HepG2 (cell line): Measurements from ENCODE around the gene GPBAR1. TPM values are rescaled to one million over a fixed set of nuclear protein-coding genes. Genes with fewer than 3 reads are reported as not detected.

Experiments used
- ELF3 ChIP-seq: IDR thresholded peaks from 2 replicates; pipeline ENCODE4 v1.6.1; 2016; ENCODE audit warnings: missing genetic modification reagents, missing compliant biosample characterization
- HES4 ChIP-seq: sonication (generic); formaldehyde crosslinking; IDR thresholded peaks from 2 replicates; pipeline ENCODE4 v1.9.0; 2021; ENCODE audit warnings: mild to moderate bottlenecking, missing genetic modification reagents, borderline replicate concordance
- HMG20A ChIP-seq: IDR thresholded peaks from 2 replicates; pipeline ENCODE4 v1.6.1; 2016; ENCODE audit warnings: borderline replicate concordance
- KDM5B ChIP-seq: sonication (generic); formaldehyde crosslinking; IDR thresholded peaks from 2 replicates; pipeline ENCODE4 v1.4.0; 2020; ENCODE audit warnings: missing genetic modification reagents, mild to moderate bottlenecking, borderline replicate concordance
- NFRKB ChIP-seq: fragments of 450-650 bp; IDR thresholded peaks from 2 replicates; pipeline ENCODE4 v1.6.1; 2017
- REPIN1 ChIP-seq: sonication (generic); formaldehyde crosslinking; IDR thresholded peaks from 2 replicates; pipeline ENCODE4 v1.8.0; 2022; ENCODE audit warnings: missing genetic modification reagents, low read depth, mild to moderate bottlenecking, borderline replicate concordance
- REXO4 ChIP-seq: sonication (generic); formaldehyde crosslinking; IDR thresholded peaks from 2 replicates; pipeline ENCODE4 v1.8.0; 2022; ENCODE audit warnings: missing genetic modification reagents, mild to moderate bottlenecking, borderline replicate concordance
- WIZ ChIP-seq: sonication (generic); formaldehyde crosslinking; IDR thresholded peaks from 2 replicates; pipeline ENCODE4 v1.5.1; 2020; ENCODE audit warnings: mild to moderate bottlenecking, missing genetic modification reagents
- ZFP1 ChIP-seq: IDR thresholded peaks from 2 replicates; pipeline ENCODE4 v1.6.1; 2016
- ZNF224 ChIP-seq: sonication (generic); formaldehyde crosslinking; IDR thresholded peaks from 2 replicates; pipeline ENCODE4 v1.5.0; 2020; ENCODE audit warnings: mild to moderate bottlenecking, missing genetic modification reagents
- ZNF460 ChIP-seq: sonication (generic); formaldehyde crosslinking; IDR thresholded peaks from 2 replicates; pipeline ENCODE4 v1.5.1; 2020; ENCODE audit warnings: missing genetic modification reagents, mild to moderate bottlenecking, borderline replicate concordance
- ZNF549 ChIP-seq: sonication (generic); formaldehyde crosslinking; IDR thresholded peaks from 2 replicates; pipeline ENCODE4 v1.5.0; 2020; ENCODE audit warnings: missing genetic modification reagents
- ZNF569 ChIP-seq: sonication (generic); formaldehyde crosslinking; IDR thresholded peaks from 2 replicates; pipeline ENCODE4 v1.5.0; 2020; ENCODE audit warnings: mild to moderate bottlenecking, missing genetic modification reagents, moderate library complexity, borderline replicate concordance
- ZNF75D ChIP-seq: sonication (generic); formaldehyde crosslinking; IDR thresholded peaks from 2 replicates; pipeline ENCODE4 v1.8.1; 2023; ENCODE audit warnings: missing genetic modification reagents, mild to moderate bottlenecking, borderline replicate concordance
- ZNF775 ChIP-seq: sonication (generic); formaldehyde crosslinking; IDR thresholded peaks from 2 replicates; pipeline ENCODE4 v1.4.0; 2020; ENCODE audit warnings: missing genetic modification reagents, mild to moderate bottlenecking, moderate library complexity, borderline replicate concordance
- ZNF788 ChIP-seq: sonication (generic); formaldehyde crosslinking; IDR thresholded peaks from 2 replicates; pipeline ENCODE4 v1.5.0; 2020; ENCODE audit warnings: mild to moderate bottlenecking, missing genetic modification reagents, borderline replicate concordance
- polyA plus RNA-seq, 8 experiments: library from polyadenylated mRNA; depleted of rRNA in 3 of 8; stranded (reverse) in 7 of 8; unstranded in 1 of 8; fragments of >200 nt; fragmentation: Illumina TruSeq in 4 of 8; extraction: Trizol in 4 of 8; gene quantifications; 2 replicates each; pipeline versions ENCODE4 v1.2.1 to v1.2.3, GENCODE V29; 2011 to 2016; ENCODE audit warnings: low read depth in 4 of 8, missing spikeins in 1 of 8, mixed read lengths in 1 of 8; ENCODE audit not compliant: insufficient read depth in 1 of 8
- total RNA-seq, 5 experiments: library from RNA; depleted of rRNA; stranded (reverse); fragments of >200 nt; fragmentation: Illumina TruSeq; extraction: Trizol; gene quantifications; 2 replicates each; pipeline ENCODE4 v1.2.3, GENCODE V29; 2016; ENCODE audit warnings: low read depth in 1 of 5
- TF ChIP-seq, protein P1 (sequence below), 2 experiments: IDR thresholded peaks; 2 replicates each; pipeline ENCODE4 v1.6.1; 2011 to 2012; ENCODE audit warnings: low read length in 2 of 2, borderline replicate concordance in 1 of 2, low read depth in 1 of 2, mild to moderate bottlenecking in 1 of 2, moderate library complexity in 1 of 2
- TF ChIP-seq, protein P2 (sequence below): sonication (generic); formaldehyde crosslinking; IDR thresholded peaks from 2 replicates; pipeline ENCODE4 v1.4.0; 2020; ENCODE audit warnings: missing genetic modification reagents
- TF ChIP-seq, protein P3 (sequence below): sonication (generic); formaldehyde crosslinking; IDR thresholded peaks from 2 replicates; pipeline ENCODE4 v1.8.0; 2023; ENCODE audit warnings: mild to moderate bottlenecking, missing genetic modification reagents
- TF ChIP-seq, protein P4 (sequence below): sonication (generic); formaldehyde crosslinking; IDR thresholded peaks from 2 replicates; pipeline ENCODE4 v1.5.1; 2020; ENCODE audit warnings: mild to moderate bottlenecking, moderate library complexity, missing genetic modification reagents
- TF ChIP-seq, protein P5 (sequence below): sonication (generic); formaldehyde crosslinking; IDR thresholded peaks from 2 replicates; pipeline ENCODE4 v1.5.0; 2020; ENCODE audit warnings: missing genetic modification reagents

GPBAR1 gene
- total and polyA plus RNA-seq, 2 of the 13 experiments (the other 11 are each of a cell fraction or from before 2014, with no cell fraction given), result 0.05 to 0.09 TPM

DNA sequence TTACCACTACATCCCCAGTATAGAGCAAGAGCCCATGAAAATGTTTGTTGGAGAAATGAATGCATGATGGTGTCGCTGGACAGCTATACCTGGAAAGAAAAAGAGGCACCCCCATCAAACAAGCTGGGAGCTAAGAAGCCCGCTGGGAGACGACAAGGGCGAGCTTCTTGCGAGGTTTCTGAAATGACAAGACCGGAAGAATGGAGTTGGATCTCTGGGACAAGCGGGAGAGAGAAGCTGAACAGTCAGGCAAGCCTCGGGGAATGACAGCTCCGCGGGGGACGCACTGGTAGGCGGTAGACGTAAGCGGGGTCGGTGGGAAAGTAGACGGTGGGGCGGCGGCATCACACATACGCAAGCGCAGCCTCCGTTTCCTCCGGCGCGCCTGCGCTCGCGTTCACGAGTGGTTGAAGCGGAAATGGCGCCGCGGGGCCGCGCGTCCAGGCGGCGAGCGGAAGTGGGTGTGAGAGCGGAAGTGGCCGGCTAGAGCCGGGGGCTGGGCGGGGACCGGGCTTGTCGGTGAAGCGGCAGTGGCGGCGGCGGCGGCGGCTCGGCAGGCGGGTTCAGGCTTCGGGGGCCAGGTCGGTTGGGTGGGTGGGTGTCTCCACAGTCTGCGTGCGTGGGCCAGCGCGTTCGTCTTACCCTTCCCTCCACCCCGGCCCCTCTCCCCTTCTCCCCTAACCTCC, 44.0 kb upstream of the GPBAR1 start, which contains the start of gene ARPC2 (continued):
- TF ChIP-seq, protein P1, sequence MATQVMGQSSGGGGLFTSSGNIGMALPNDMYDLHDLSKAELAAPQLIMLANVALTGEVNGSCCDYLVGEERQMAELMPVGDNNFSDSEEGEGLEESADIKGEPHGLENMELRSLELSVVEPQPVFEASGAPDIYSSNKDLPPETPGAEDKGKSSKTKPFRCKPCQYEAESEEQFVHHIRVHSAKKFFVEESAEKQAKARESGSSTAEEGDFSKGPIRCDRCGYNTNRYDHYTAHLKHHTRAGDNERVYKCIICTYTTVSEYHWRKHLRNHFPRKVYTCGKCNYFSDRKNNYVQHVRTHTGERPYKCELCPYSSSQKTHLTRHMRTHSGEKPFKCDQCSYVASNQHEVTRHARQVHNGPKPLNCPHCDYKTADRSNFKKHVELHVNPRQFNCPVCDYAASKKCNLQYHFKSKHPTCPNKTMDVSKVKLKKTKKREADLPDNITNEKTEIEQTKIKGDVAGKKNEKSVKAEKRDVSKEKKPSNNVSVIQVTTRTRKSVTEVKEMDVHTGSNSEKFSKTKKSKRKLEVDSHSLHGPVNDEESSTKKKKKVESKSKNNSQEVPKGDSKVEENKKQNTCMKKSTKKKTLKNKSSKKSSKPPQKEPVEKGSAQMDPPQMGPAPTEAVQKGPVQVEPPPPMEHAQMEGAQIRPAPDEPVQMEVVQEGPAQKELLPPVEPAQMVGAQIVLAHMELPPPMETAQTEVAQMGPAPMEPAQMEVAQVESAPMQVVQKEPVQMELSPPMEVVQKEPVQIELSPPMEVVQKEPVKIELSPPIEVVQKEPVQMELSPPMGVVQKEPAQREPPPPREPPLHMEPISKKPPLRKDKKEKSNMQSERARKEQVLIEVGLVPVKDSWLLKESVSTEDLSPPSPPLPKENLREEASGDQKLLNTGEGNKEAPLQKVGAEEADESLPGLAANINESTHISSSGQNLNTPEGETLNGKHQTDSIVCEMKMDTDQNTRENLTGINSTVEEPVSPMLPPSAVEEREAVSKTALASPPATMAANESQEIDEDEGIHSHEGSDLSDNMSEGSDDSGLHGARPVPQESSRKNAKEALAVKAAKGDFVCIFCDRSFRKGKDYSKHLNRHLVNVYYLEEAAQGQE (IDR thresholded peaks at IDR 0.05; ENCODE audit: borderline replicate concordance in 1 of 2, low read depth in 1 of 2, low read length in 2 of 2), result no peak; a peak in 1 of 4 replicates
- TF ChIP-seq, protein P2, sequence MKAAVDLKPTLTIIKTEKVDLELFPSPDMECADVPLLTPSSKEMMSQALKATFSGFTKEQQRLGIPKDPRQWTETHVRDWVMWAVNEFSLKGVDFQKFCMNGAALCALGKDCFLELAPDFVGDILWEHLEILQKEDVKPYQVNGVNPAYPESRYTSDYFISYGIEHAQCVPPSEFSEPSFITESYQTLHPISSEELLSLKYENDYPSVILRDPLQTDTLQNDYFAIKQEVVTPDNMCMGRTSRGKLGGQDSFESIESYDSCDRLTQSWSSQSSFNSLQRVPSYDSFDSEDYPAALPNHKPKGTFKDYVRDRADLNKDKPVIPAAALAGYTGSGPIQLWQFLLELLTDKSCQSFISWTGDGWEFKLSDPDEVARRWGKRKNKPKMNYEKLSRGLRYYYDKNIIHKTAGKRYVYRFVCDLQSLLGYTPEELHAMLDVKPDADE (CRISPR knock-in tag), result 0 out of 2 replicates have a peak, but pooled peaks have one; percentile 51
- TF ChIP-seq ZNF775 (0 out of 2 replicates have a peak, but pooled peaks have one; percentile 55), REXO4 (CRISPR knock-in tag) (no peak), HES4 (CRISPR knock-in tag) (no peak), ELF3 (CRISPR knock-in tag) (peak; percentile 98), ZNF788 (CRISPR knock-in tag) (peak; percentile 62; the same call in 1 of the 2 replicates), HMG20A (CRISPR knock-in tag) (0 out of 2 replicates have a peak, but pooled peaks have one; percentile 10), ZFP1 (CRISPR knock-in tag) (peak; percentile 81; the same call in 1 of the 2 replicates), WIZ (no peak), KDM5B (CRISPR knock-in tag) (no peak; the same call in 1 of the 2 replicates), ZNF569 (no peak), REPIN1 (CRISPR knock-in tag) (no peak; the same call in none of the 2 replicates), NFRKB (no peak), ZNF549 (CRISPR knock-in tag) (no peak), ZNF224 (peak; percentile 57; the same call in 1 of the 2 replicates), ZNF460 (CRISPR knock-in tag) (no peak; the same call in 1 of the 2 replicates), ZNF75D (CRISPR knock-in tag) (no peak)
- TF ChIP-seq, protein P3, sequence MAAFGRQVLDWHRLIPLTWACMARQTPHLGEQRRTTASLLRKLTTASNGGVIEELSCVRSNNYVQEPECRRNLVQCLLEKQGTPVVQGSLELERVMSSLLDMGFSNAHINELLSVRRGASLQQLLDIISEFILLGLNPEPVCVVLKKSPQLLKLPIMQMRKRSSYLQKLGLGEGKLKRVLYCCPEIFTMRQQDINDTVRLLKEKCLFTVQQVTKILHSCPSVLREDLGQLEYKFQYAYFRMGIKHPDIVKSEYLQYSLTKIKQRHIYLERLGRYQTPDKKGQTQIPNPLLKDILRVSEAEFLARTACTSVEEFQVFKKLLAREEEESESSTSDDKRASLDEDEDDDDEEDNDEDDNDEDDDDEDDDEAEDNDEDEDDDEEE, result peak; percentile 45; the same call in 1 of the 2 replicates
- TF ChIP-seq, protein P4, sequence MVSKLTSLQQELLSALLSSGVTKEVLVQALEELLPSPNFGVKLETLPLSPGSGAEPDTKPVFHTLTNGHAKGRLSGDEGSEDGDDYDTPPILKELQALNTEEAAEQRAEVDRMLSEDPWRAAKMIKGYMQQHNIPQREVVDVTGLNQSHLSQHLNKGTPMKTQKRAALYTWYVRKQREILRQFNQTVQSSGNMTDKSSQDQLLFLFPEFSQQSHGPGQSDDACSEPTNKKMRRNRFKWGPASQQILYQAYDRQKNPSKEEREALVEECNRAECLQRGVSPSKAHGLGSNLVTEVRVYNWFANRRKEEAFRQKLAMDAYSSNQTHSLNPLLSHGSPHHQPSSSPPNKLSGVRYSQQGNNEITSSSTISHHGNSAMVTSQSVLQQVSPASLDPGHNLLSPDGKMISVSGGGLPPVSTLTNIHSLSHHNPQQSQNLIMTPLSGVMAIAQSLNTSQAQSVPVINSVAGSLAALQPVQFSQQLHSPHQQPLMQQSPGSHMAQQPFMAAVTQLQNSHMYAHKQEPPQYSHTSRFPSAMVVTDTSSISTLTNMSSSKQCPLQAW, result peak; percentile 86
- TF ChIP-seq, protein P5, sequence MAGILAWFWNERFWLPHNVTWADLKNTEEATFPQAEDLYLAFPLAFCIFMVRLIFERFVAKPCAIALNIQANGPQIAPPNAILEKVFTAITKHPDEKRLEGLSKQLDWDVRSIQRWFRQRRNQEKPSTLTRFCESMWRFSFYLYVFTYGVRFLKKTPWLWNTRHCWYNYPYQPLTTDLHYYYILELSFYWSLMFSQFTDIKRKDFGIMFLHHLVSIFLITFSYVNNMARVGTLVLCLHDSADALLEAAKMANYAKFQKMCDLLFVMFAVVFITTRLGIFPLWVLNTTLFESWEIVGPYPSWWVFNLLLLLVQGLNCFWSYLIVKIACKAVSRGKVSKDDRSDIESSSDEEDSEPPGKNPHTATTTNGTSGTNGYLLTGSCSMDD (CRISPR knock-in tag), result no peak
